ENCODE measurements around the gene DDI2.

DDI2 gene

DNA sequence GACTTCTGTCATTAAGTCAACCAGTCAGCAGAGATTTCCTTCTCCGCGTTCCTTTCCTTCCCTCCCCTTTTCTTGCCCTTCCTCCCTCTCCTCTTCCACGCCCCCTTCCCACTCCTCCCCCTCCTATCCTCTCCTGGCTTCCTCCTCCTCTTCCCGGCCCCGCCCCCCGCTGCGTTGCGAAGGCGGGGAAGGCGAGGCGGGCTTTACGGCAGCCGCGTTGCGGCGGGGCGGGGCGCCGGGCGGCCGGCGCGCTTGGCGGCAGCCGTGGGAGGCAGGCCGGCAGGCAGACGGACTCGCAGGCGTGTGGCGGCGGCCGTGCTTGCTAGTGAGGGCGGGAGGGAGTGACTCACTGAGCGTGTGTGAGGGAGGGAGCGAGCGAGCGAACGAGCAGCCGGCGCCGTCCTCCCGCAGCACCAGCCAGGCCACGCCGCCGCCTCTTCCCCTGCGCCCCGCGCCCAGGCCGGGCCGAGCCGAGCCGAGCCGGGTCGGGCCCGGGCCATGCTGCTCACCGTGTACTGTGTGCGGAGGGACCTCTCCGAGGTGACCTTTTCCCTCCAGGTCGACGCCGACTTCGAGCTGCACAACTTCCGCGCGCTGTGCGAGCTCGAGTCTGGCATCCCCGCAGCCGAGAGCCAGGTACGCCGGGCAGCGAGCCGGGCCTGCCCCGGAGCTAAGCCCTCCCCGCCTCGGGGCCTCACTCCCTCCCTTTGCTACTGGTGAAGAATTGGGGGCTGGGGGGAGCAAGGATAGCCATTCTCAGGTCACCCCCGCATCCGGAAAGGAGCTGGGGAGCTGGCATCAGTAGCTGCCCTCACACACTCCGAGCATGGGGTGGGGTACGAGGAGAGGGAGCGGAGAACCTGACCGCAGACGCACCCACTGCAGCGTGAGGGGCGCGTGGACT is at the start of gene DDI2:
TSS of gene DDI2 (plus strand) at position 286 of the 904 bp plus-strand sequence. CDS start at position 499, 213 bp downstream.
- TF ChIP-seq, protein P1, sequence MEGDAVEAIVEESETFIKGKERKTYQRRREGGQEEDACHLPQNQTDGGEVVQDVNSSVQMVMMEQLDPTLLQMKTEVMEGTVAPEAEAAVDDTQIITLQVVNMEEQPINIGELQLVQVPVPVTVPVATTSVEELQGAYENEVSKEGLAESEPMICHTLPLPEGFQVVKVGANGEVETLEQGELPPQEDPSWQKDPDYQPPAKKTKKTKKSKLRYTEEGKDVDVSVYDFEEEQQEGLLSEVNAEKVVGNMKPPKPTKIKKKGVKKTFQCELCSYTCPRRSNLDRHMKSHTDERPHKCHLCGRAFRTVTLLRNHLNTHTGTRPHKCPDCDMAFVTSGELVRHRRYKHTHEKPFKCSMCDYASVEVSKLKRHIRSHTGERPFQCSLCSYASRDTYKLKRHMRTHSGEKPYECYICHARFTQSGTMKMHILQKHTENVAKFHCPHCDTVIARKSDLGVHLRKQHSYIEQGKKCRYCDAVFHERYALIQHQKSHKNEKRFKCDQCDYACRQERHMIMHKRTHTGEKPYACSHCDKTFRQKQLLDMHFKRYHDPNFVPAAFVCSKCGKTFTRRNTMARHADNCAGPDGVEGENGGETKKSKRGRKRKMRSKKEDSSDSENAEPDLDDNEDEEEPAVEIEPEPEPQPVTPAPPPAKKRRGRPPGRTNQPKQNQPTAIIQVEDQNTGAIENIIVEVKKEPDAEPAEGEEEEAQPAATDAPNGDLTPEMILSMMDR (IDR thresholded peaks at IDR 0.05; ENCODE audit: insufficient read depth, low read depth, low read length, missing control alignments): no peak
- peak within 1 kb of the TSS; percentile 94 for H3K4me3 ChIP-seq (ENCODE audit: low read depth, low read length)
- DNase-seq (ENCODE audit: low read depth): peak; percentile 95

DNA sequence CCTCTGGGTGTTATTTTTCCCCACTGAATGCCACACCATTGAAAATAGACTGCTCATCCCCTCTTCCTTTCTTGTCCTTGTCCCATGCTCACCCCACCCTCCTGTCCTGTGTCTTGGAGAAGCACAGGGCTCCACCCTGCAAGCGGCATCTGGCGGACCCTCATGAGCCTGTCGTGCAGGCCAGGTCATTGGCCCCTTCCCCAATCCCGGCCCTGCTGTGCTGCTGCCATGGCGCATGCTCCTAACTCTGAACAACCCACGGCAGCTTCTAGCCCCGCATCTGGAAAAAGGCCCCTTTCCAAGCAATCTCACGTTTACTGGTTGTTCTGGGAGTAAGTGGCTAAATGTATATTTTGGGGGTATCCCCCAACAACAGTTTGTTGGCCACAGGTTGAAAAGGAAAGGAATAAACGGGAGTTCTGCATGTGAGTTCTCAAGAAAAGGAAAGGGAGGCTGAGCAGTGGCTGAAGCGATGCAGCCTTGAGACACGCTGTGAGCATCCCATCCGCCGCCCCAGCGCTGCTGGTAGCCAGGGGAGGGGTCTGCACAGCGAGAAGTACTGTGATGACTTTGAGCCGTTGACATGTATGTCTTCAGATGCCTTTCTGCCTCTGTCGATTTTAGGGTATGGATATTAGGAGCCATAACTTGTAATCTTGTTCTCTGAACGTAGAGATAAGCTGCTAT is 48.7 kb upstream of the DDI2 start:
- TF ChIP-seq, protein P1 (IDR thresholded peaks at IDR 0.05; ENCODE audit: insufficient read depth, low read depth, low read length, missing control alignments): no peak
- no peak overlapping the region for H3K4me3 ChIP-seq (ENCODE audit: low read depth, low read length)
- no peak for DNase-seq (ENCODE audit: low read depth)

DNA sequence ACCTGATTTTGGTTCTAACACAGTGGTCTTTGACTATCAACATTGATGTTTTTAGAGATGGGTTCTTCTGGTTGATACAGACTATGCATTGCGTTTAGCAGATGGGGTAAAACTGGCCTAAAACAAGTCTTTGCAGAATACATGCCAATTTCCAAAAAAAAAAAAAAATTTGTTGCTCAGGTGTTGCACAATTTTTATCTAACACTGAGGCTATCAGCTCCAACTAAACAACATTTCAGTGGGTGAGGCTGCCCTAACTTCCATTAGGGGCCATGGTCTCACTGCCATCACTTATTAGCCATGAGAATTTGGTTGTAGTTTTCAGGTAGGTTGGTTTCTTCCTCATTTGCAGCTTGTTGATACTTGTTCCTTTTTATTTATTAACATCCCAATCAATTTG is 46.4 kb upstream of the DDI2 start:
- no peak overlapping the region for H3K4me3 ChIP-seq (ENCODE audit: low read depth, low read length)
- TF ChIP-seq, protein P1 (IDR thresholded peaks at IDR 0.05; ENCODE audit: insufficient read depth, low read depth, low read length, missing control alignments): no peak
- no peak for DNase-seq (ENCODE audit: low read depth)

DNA sequence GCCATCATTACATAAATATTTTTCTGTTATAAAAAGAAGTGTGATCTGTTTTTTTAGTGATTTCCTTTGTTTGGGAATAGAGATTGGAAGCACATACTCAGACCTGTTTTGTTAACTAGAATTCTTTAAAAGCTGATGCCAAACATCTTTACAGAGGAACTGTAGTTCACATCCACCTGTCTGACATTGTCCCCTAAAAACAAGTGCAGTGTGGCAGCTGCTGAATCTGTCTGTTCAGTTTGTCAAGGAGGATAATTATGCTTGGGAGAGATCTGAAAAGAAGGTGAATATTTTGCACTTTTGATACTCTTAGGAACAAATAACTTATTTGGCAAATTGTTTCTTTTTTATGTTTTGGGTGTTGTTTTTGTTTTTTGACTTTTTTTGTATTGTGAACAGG is 46.0 kb upstream of the DDI2 start:
- DNase-seq (ENCODE audit: low read depth): no peak
- TF ChIP-seq, protein P1 (IDR thresholded peaks at IDR 0.05; ENCODE audit: insufficient read depth, low read depth, low read length, missing control alignments): no peak
- no peak overlapping the region for H3K4me3 ChIP-seq (ENCODE audit: low read depth, low read length)

DNA sequence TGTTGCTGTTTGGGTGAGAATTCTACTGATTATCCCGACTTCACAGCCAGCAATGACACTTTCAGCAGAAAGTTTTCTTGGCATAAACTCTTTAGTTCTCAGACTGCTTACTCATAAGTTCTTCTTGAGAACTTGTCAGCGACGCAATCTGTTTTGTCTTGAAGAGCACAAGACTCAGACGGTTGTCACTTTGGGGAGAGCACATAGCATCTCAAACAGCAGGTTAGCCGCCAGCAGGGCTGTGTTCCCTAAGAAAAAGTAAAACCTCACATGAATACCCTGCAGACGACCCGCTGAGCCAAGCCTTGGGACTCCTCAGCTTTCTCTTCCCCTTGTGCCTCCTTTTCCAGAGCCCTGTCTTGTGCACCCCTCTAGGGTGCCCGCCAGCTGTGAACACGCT is 43.8 kb upstream of the DDI2 start:
- TF ChIP-seq, protein P1 (IDR thresholded peaks at IDR 0.05; ENCODE audit: insufficient read depth, low read depth, low read length, missing control alignments): no peak
- H3K4me3 ChIP-seq (ENCODE audit: low read depth, low read length): no peak overlapping the region
- no peak for DNase-seq (ENCODE audit: low read depth)

DNA sequence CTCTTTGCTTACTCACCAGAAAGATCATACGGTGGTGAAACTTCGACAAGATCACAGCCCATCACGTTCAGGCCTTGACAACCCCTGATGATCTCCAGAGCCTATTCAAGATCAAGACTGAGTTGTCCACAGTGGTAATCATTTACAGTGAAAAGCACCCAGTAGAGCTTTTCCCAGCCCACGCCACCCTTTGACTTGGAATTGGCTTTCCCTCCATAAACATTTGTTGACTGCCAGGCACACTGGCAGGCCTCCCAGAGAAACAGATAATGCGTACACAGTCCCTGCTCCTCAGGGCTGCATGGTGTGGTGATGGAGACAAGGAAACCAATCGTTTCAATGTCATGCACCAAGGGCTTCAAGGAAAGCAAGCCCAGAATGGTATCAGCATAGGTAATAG is 42.5 kb upstream of the DDI2 start:
- H3K4me3 ChIP-seq (ENCODE audit: low read depth, low read length): no peak overlapping the region
- TF ChIP-seq, protein P1 (IDR thresholded peaks at IDR 0.05; ENCODE audit: insufficient read depth, low read depth, low read length, missing control alignments): no peak
- no peak for DNase-seq (ENCODE audit: low read depth)

Data from GM12865 (cell line).